Skeletal muscle tissue (tissue), 4 donors: ENCODE results near the gene PTGES. TPM values are rescaled to one million over a fixed set of nuclear protein-coding genes. Genes with fewer than 3 reads are reported as not detected.
"Not testable (repeated sequence)": the region's sequence is repeated elsewhere in the genome, so short reads cannot be mapped to it uniquely, and the experiment has no call there.

ENCODE experiments used
- H3K27ac ChIP-seq: one replicate; pipeline ENCODE4 v1.7.0; 2013; ENCODE audit warnings: mild to moderate bottlenecking, low read depth, low read length, inconsistent platforms
- H3K27me3 ChIP-seq, 3 donors: one replicate each; pipeline ENCODE4 v1.7.0; 2013; ENCODE audit warnings: low read length in 3 of 3; ENCODE audit not compliant: control insufficient read depth in 3 of 3, insufficient read depth in 3 of 3
- H3K36me3 ChIP-seq, 3 donors: one replicate each; pipeline ENCODE4 v1.7.0; 2013; ENCODE audit warnings: low read length in 3 of 3; ENCODE audit not compliant: control insufficient read depth in 3 of 3, insufficient read depth in 3 of 3
- H3K4me1 ChIP-seq, 3 donors: one replicate each; pipeline ENCODE4 v1.7.0; 2013; ENCODE audit warnings: low read length in 3 of 3, mild to moderate bottlenecking in 3 of 3; ENCODE audit not compliant: control insufficient read depth in 3 of 3, insufficient read depth in 3 of 3
- H3K4me3 ChIP-seq, 3 donors: one replicate each; pipeline ENCODE4 v1.7.0; 2013; ENCODE audit warnings: low read length in 3 of 3
- H3K9ac ChIP-seq, 3 donors: one replicate each; pipeline ENCODE4 v1.7.0; 2013; ENCODE audit warnings: low read length in 3 of 3, mild to moderate bottlenecking in 3 of 3, moderate library complexity in 2 of 3, low read depth in 1 of 3
- H3K9me3 ChIP-seq, 3 donors: one replicate each; pipeline ENCODE4 v1.7.0; 2013; ENCODE audit warnings: low read length in 3 of 3; ENCODE audit not compliant: control insufficient read depth in 3 of 3
- total RNA-seq: library from RNA; depleted of rRNA; stranded (reverse); fragments of >200 nt; gene quantifications from one replicate; pipeline ENCODE4 v1.2.3, GENCODE V29; 2014
- donor health status: Osteomylitis.

Gene PTGES
- total RNA-seq = 12.5 TPM

GRCh38 chr9:129752900-129753729 lies at the start of gene PTGES:
PTGES (minus strand) TSS chr9:129753042; CDS start chr9:129753012, 30 bp downstream.
- Histone ChIP-seq H3K36me3 (no peaks in the 10 kb centered on the region), H3K9me3 (no peaks in the 10 kb centered on the region), H3K27me3 (peaks cover 31 to 34% (median 33%) of the 10 kb centered on the region in 3 donors), H3K4me1 (peaks cover 11 to 18% (median 12%) of the 10 kb centered on the region in 3 donors), H3K9ac (peak within 1 kb of the TSS in 1 of 3 donors; percentile 62), H3K27ac (no peak within 1 kb of the TSS), H3K4me3 (peak within 1 kb of the TSS; percentile 52 to 63 (median 62))

- Histone ChIP-seq H3K9ac (no peak overlapping the region), H3K27ac (no peak overlapping the region), H3K9me3 (no peaks in the 10 kb centered on the region)
Measured at GRCh38 chr9:129801504-129801903, 48.7 kb upstream of the PTGES start.

GRCh38 chr9:129798973-129799372 lies 46.1 kb upstream of the PTGES start:
- Histone ChIP-seq H3K4me1 (peaks cover 5 to 6% (median 6%) of the 10 kb centered on the region in 3 donors), H3K9ac (no peak overlapping the region), H3K36me3 (no peaks in the 10 kb centered on the region), H3K9me3 (no peaks in the 10 kb centered on the region), H3K27me3 (peaks cover 0 to 19% (median 14%) of the 10 kb centered on the region in 3 donors), H3K27ac (no peak overlapping the region), H3K4me3 (no peak overlapping the region)

More at GRCh38 chr9:129801504-129801903, 48.7 kb upstream of the PTGES start:
- Histone ChIP-seq H3K27me3 (no peaks in the 10 kb centered on the region), H3K4me3 (no peak overlapping the region), H3K4me1 (peaks cover 9 to 10% (median 10%) of the 10 kb centered on the region in 3 donors), H3K36me3 (peaks cover 4 to 7% (median 4%) of the 10 kb centered on the region in 3 donors)

- not testable (repeated sequence) for H3K4me3 ChIP-seq, H3K27ac ChIP-seq, H3K9ac ChIP-seq, H3K4me1 ChIP-seq, H3K9me3 ChIP-seq, H3K36me3 ChIP-seq
- peaks cover 0 to 19% (median 14%) of the 10 kb centered on the region in 3 donors for H3K27me3 ChIP-seq
Measured at GRCh38 chr9:129796029-129796428, 43.2 kb upstream of the PTGES start.

- Histone ChIP-seq H3K9me3 (no peaks in the 10 kb centered on the region), H3K4me3 (no peak overlapping the region), H3K27me3 (peaks cover 2 to 19% (median 14%) of the 10 kb centered on the region in 3 donors), H3K27ac (no peak overlapping the region), H3K4me1 (no peaks in the 10 kb centered on the region), H3K9ac (no peak overlapping the region), H3K36me3 (no peaks in the 10 kb centered on the region)
Measured at GRCh38 chr9:129794549-129794948, 41.7 kb upstream of the PTGES start.

GRCh38 chr9:129786481-129786880 lies 33.6 kb upstream of the PTGES start:
- Histone ChIP-seq H3K36me3 (no peaks in the 10 kb centered on the region), H3K9me3 (no peaks in the 10 kb centered on the region), H3K4me1 (no peaks in the 10 kb centered on the region), H3K4me3 (no peak overlapping the region), H3K27ac (no peak overlapping the region), H3K9ac (no peak overlapping the region), H3K27me3 (peaks cover 3 to 16% (median 12%) of the 10 kb centered on the region in 3 donors)

GRCh38 chr9:129785866-129786265 lies 33.0 kb upstream of the PTGES start:
- no peak overlapping the region for H3K4me3 ChIP-seq
- H3K27me3 ChIP-seq = peaks cover 3 to 16% (median 12%) of the 10 kb centered on the region in 3 donors
- H3K4me1 ChIP-seq = no peaks in the 10 kb centered on the region
- H3K36me3 ChIP-seq = no peaks in the 10 kb centered on the region
- no peak overlapping the region for H3K27ac ChIP-seq
- no peaks in the 10 kb centered on the region for H3K9me3 ChIP-seq
- no peak overlapping the region for H3K9ac ChIP-seq

- H3K4me1 ChIP-seq, H3K9ac ChIP-seq, H3K36me3 ChIP-seq, H3K9me3 ChIP-seq, H3K4me3 ChIP-seq, H3K27ac ChIP-seq: not testable (repeated sequence)
- peaks cover 3 to 16% (median 12%) of the 10 kb centered on the region in 3 donors for H3K27me3 ChIP-seq
Measured at GRCh38 chr9:129784970-129785369, 32.1 kb upstream of the PTGES start.

- H3K4me1 ChIP-seq = no peaks in the 10 kb centered on the region
- no peaks in the 10 kb centered on the region for H3K9me3 ChIP-seq
- H3K36me3 ChIP-seq = no peaks in the 10 kb centered on the region
- H3K9ac ChIP-seq = no peak overlapping the region
- no peak overlapping the region for H3K27ac ChIP-seq
- H3K4me3 ChIP-seq = no peak overlapping the region
- peaks cover 0 to 14% (median 12%) of the 10 kb centered on the region in 3 donors for H3K27me3 ChIP-seq
Measured at GRCh38 chr9:129783516-129784361, 30.9 kb upstream of the PTGES start.
